AG04450 (cell line): Measurements from ENCODE around the gene KRTAP10-1. TPM values are rescaled to one million over a fixed set of nuclear protein-coding genes. Genes with fewer than 3 reads are reported as not detected.

ENCODE experiments used
- CTCF ChIA-PET: fragments of 300-600, 350-600 bp; formaldehyde crosslinking; extraction: SDS; loops from one replicate; lab custom pipeline; 2022; ENCODE audit warnings: antibody characterized with exemption, inconsistent platforms; lab: Charles Lee
- POLR2A ChIA-PET: fragments of 350-600 bp; formaldehyde crosslinking; extraction: SDS; loops from one replicate; lab custom pipeline; 2021; ENCODE audit warnings: antibody characterized with exemption, inconsistent platforms; lab: Yijun Ruan, JAX
- DNase-seq: peaks from one replicate; pipeline ENCODE4 v3.0.0-alpha.2; 2011; ENCODE audit warnings: low read depth, low spot score
- H3K27ac ChIP-seq: one replicate; pipeline ENCODE4 v1.5.1; 2012; ENCODE audit warnings: low read depth, low read length, control low read depth
- H3K27me3 ChIP-seq: one replicate; pipeline ENCODE4 v1.6.0; 2012; ENCODE audit warnings: low read length; ENCODE audit not compliant: control insufficient read depth, insufficient read depth
- H3K4me3 ChIP-seq: 2 replicates; pipeline ENCODE4 v1.5.1; 2011; ENCODE audit warnings: mild to moderate bottlenecking, low read depth, low read length, control low read depth
- H3K9me3 ChIP-seq: 2 replicates; pipeline ENCODE4 v1.5.1; 2012; ENCODE audit warnings: low read length; ENCODE audit not compliant: control insufficient read depth, insufficient read depth
- CTCF ChIP-seq: IDR thresholded peaks from 2 replicates; pipeline ENCODE4 v1.5.1; 2011; ENCODE audit warnings: low read depth, low read length, control low read depth, inconsistent platforms
- polyA plus RNA-seq: library from polyadenylated mRNA; depleted of rRNA; stranded (reverse); fragments of >200 nt; gene quantifications from 2 replicates; pipeline ENCODE4 v1.2.3, GENCODE V29; 2011; rRNA removed

Gene KRTAP10-1
- polyA plus RNA-seq, 1 experiment: not detected

- Histone ChIP-seq H3K4me3 (no peak overlapping the region), H3K27ac (no peak overlapping the region), H3K27me3 (peaks cover 5% of the 10 kb centered on the region), H3K9me3 (peaks cover 30% of the 10 kb centered on the region)
- ChIA-PET CTCF (no interaction called here), POLR2A (no interaction called here)
- no peak for DNase-seq
- TF ChIP-seq CTCF: no peak
Measured at GRCh38 chr21:44492567-44493385, 47.2 kb downstream of the KRTAP10-1 start.

DNA sequence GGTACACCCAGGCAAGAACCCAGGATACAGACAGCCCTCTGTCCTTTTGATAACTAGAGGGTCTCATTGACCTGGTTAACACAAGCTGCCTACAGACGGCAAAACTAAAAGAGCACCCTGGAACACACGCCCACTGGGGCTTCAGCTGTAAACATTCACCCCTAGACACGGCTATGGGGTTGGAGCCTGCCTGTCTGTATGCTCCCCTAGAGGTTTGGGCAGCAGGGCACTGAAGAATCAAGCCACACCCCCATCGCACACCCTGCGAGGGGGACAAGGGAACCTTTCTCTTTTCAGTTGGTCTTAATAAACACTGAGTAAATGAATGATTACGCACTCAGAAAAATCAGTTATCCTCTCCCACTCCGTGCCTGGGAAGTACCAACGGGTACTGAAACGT, 49.2 kb downstream of the KRTAP10-1 start:
- Histone ChIP-seq H3K9me3 (peaks cover 30% of the 10 kb centered on the region), H3K27me3 (no peaks in the 10 kb centered on the region), H3K4me3 (no peak overlapping the region), H3K27ac (no peak overlapping the region)
- ChIA-PET CTCF (no interaction called here), POLR2A (no interaction called here)
- no peak for DNase-seq
- TF ChIP-seq CTCF: no peak

DNA sequence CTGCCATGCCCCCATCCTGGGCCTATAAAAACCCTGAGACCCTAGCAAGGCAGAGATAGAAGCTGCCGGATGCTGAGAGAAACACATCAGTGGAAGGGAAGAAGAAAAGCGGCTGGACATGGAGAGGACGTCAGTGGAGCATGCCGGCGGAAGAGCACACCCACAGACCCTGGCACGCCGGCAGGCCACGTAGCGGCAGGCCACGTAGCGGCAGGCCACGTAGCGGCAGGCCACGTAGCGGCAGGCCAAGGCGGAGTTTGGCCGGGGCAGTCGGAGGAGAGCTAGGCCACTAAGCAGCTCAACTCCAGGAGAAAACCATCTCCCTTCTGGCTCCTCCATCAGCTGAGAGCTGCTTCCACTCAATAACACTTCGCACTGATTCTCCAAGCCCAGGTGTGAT, 49.6 kb downstream of the KRTAP10-1 start:
- POLR2A ChIA-PET: no interaction called here
- Histone ChIP-seq H3K4me3 (no peak overlapping the region), H3K9me3 (peaks cover 30% of the 10 kb centered on the region), H3K27ac (no peak overlapping the region), H3K27me3 (no peaks in the 10 kb centered on the region)
- DNase-seq: no peak
- no peak for TF ChIP-seq CTCF
- CTCF ChIA-PET: interaction anchor here (0.7 kb wide), 1 partner anchor 10 kb away, joined by 3 read pairs; no protein-coding TSS in a partner anchor

- no peaks in the 10 kb centered on the region for H3K27me3 ChIP-seq
- H3K4me3 ChIP-seq: no peak overlapping the region
- CTCF ChIA-PET: interaction anchor here (0.7 kb wide), 1 partner anchor 11 kb away, joined by 3 read pairs; no protein-coding TSS in a partner anchor
- POLR2A ChIA-PET: no interaction called here
- TF ChIP-seq CTCF: no peak
- H3K9me3 ChIP-seq: peaks cover 29% of the 10 kb centered on the region
- DNase-seq: no peak
- H3K27ac ChIP-seq: no peak overlapping the region
Measured at GRCh38 chr21:44489962-44490361, 50.0 kb downstream of the KRTAP10-1 start.

Other genes starting within 250 kb of the KRTAP10-1 start
- 44.3 and 59.1 TPM in 2 replicates for gene PFKL, start 240.1 kb downstream of the KRTAP10-1 start, polyA plus RNA-seq
- 3.7 and 7.1 TPM in 2 replicates for gene CFAP410, start 200.8 kb downstream of the KRTAP10-1 start, polyA plus RNA-seq
- gene TRPM2, start 186.6 kb downstream of the KRTAP10-1 start, polyA plus RNA-seq: not detected in 2 replicates
- 0.10 and 0.14 TPM in 2 replicates for gene LRRC3, start 84.7 kb downstream of the KRTAP10-1 start, polyA plus RNA-seq
- not detected in 2 replicates for gene KRTAP10-2, start 11.3 kb upstream of the KRTAP10-1 start, polyA plus RNA-seq
- gene KRTAP10-3, start 18.6 kb upstream of the KRTAP10-1 start, polyA plus RNA-seq: not detected in 2 replicates
- gene KRTAP10-4, start 33.5 kb upstream of the KRTAP10-1 start, polyA plus RNA-seq: not detected in 2 replicates
- not detected in 2 replicates for gene KRTAP10-5, start 40.4 kb upstream of the KRTAP10-1 start, polyA plus RNA-seq
- not detected in 2 replicates for gene KRTAP10-6, start 52.3 kb upstream of the KRTAP10-1 start, polyA plus RNA-seq
- not detected in 2 replicates for gene KRTAP10-7, start 60.4 kb upstream of the KRTAP10-1 start, polyA plus RNA-seq
- gene KRTAP10-8, start 71.9 kb upstream of the KRTAP10-1 start, polyA plus RNA-seq: not detected in 2 replicates
- gene KRTAP10-9, start 86.9 kb upstream of the KRTAP10-1 start, polyA plus RNA-seq: not detected in 2 replicates
- gene KRTAP10-10, start 97.2 kb upstream of the KRTAP10-1 start, polyA plus RNA-seq: not detected in 2 replicates
- not detected in 2 replicates for gene KRTAP10-11, start 106.2 kb upstream of the KRTAP10-1 start, polyA plus RNA-seq
- gene KRTAP12-4, start 114.5 kb upstream of the KRTAP10-1 start, polyA plus RNA-seq: not detected in 2 replicates
- gene KRTAP12-3, start 117.7 kb upstream of the KRTAP10-1 start, polyA plus RNA-seq: not detected in 2 replicates
- not detected in 2 replicates for gene KRTAP12-2, start 126.7 kb upstream of the KRTAP10-1 start, polyA plus RNA-seq
- gene KRTAP12-1, start 142.0 kb upstream of the KRTAP10-1 start, polyA plus RNA-seq: not detected in 2 replicates
- not detected in 2 replicates for gene KRTAP10-12, start 157.0 kb upstream of the KRTAP10-1 start, polyA plus RNA-seq
- gene TSPEAR, start 171.4 kb upstream of the KRTAP10-1 start, polyA plus RNA-seq: not detected in 2 replicates